ENCODE measurements around the gene SLC35E2B.
"Not testable (repeated sequence)": the region's sequence is repeated elsewhere in the genome, so short reads cannot be mapped to it uniquely, and the experiment has no call there.

Gene SLC35E2B

GRCh38 chr1:1703796-1704195 is 11.2 kb upstream of the SLC35E2B start:
- no peak for DNase-seq (ENCODE audit: low read depth in 2 of 2)

- DNase-seq (ENCODE audit: low read depth in 2 of 2) = not testable (repeated sequence)
These were observed 9.9 kb upstream of the SLC35E2B start for GRCh38 chr1:1702506-1702905.

- not testable (repeated sequence) for DNase-seq (ENCODE audit: low read depth in 2 of 2)
These were observed 8.0 kb upstream of the SLC35E2B start for GRCh38 chr1:1700557-1700956.

- not testable (repeated sequence) for DNase-seq (ENCODE audit: low read depth in 2 of 2)
These were observed 7.5 kb upstream of the SLC35E2B start for GRCh38 chr1:1700067-1700466.

- not testable (repeated sequence) for DNase-seq (ENCODE audit: low read depth in 2 of 2)
These were observed 6.5 kb upstream of the SLC35E2B start for GRCh38 chr1:1699061-1699460.

- DNase-seq (ENCODE audit: low read depth in 2 of 2) = not testable (repeated sequence)
These were observed 5.0 kb upstream of the SLC35E2B start for GRCh38 chr1:1697358-1698183.

GRCh38 chr1:1696431-1697357 is 4.1 kb upstream of the SLC35E2B start:
- not testable (repeated sequence) for DNase-seq (ENCODE audit: low read depth in 2 of 2)

- peak; percentile 59 to 79 for DNase-seq (ENCODE audit: low read depth in 2 of 2)
These were observed 276 bp downstream of the SLC35E2B start for GRCh38 chr1:1692324-1692713.

- not testable (repeated sequence) for DNase-seq (ENCODE audit: low read depth in 2 of 2)
These were observed 1.2 kb downstream of the SLC35E2B start for GRCh38 chr1:1691443-1691842.

GRCh38 chr1:1689526-1689925 is 3.1 kb downstream of the SLC35E2B start:
- not testable (repeated sequence) for DNase-seq (ENCODE audit: low read depth in 2 of 2)

GRCh38 chr1:1687846-1688245 is 4.7 kb downstream of the SLC35E2B start:
- no peak for DNase-seq (ENCODE audit: low read depth in 2 of 2)

GRCh38 chr1:1684031-1684681 is 8.4 kb downstream of the SLC35E2B start:
- DNase-seq (ENCODE audit: low read depth in 2 of 2) = no peak

GRCh38 chr1:1683104-1683905 is 9.3 kb downstream of the SLC35E2B start:
- DNase-seq (ENCODE audit: low read depth in 2 of 2) = no peak

- DNase-seq (ENCODE audit: low read depth in 2 of 2) = no peak
These were observed 11.7 kb downstream of the SLC35E2B start for GRCh38 chr1:1680912-1681273.

- DNase-seq (ENCODE audit: low read depth in 2 of 2) = no peak
These were observed 12.3 kb downstream of the SLC35E2B start for GRCh38 chr1:1680031-1680911.

GRCh38 chr1:1678581-1679380 is 13.8 kb downstream of the SLC35E2B start:
- peak in 1 of 2 donors; percentile 54 for DNase-seq (ENCODE audit: low read depth in 2 of 2)

- no peak for DNase-seq (ENCODE audit: low read depth in 2 of 2)
These were observed 14.6 kb downstream of the SLC35E2B start for GRCh38 chr1:1677718-1678580.

GRCh38 chr1:1676087-1676486 is 16.5 kb downstream of the SLC35E2B start:
- not testable (repeated sequence) for DNase-seq (ENCODE audit: low read depth in 2 of 2)

All from stimulated activated CD4-positive, alpha-beta T cell treated with anti-CD3 and anti-CD28 coated beads, Interleukin-15, amount 100 ng/mL, for 48 hours (primary cell).